ENCODE data around the gene NABP2. TPM values are rescaled to one million over a fixed set of nuclear protein-coding genes. Genes with fewer than 3 reads are reported as not detected.

The NABP2 gene
- 45.6 to 53.5 TPM (median 53.0 TPM) in 3 replicates for polyA plus RNA-seq
- polyA plus RNA-seq (2011; ENCODE audit: low read depth) = 30.6 TPM
- 39.4 and 44.0 TPM in 2 replicates for polyA plus RNA-seq (2011; cell fraction: cytosol; rRNA removed)
- polyA plus RNA-seq (2011; cell fraction: nucleus; rRNA removed) = 11.3 and 13.9 TPM in 2 replicates
- 28.8 and 36.8 TPM in 2 replicates for polyA plus RNA-seq (2012; ENCODE audit: low replicate concordance)
- polyA minus RNA-seq = 16.8 to 27.1 TPM (median 23.0 TPM) in 3 replicates
- polyA minus RNA-seq (2011; cell fraction: cytosol; rRNA and poly(A)+ RNA removed) = 20.3 TPM
- polyA minus RNA-seq (2011; cell fraction: nucleus; rRNA and poly(A)+ RNA removed) = 2.8 and 3.8 TPM in 2 replicates

DNA sequence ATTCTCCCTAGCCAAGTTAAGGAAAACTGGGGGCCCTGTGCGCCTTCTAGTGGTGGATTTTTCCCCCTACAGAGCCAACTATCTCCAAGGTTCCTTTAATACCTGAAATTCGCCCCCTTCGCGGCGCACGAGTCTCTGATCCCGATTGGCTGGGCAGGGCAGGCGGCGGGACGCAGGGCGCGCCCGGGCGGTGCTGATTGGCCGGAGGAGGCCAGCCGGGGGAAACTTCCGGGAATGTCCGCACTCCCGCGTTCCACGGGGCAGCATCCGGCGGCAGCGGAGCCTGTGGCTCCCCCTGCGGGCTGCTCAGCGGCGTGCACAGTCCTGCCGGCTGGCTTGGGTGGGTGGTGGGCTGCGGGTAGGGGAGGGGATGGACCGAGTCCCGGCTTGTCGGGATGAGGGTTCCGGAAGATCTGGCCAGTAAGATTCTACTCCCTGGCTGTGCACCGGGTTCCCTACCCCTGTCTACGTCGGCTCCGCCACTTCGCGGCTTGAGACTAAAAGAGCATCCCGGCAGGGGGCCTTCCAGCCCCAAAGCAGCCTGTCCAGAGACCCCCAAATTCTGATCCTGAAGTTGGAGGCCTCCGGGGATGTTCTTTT, at the start of gene NABP2:
Gene NABP2 (plus strand): TSS at position 241 of the 600 bp plus-strand sequence. CDS start 515 bp downstream, outside the sequence.
- dilution Hi-C loops (cut with MboI; ENCODE audit: extremely low pct_ligation_motif_present, low sequenced_read_pairs) = no loop called here
- H3K9me1 ChIP-seq (ENCODE audit: control insufficient read depth, extremely low read depth, insufficient read depth, low read length) = no peaks in the 10 kb centered on the region
- H3K9me3 ChIP-seq (ENCODE audit: control insufficient read depth, low read depth, low read length) = no peaks in the 10 kb centered on the region
- DNase-seq (ENCODE audit: low read depth, low spot score) (peak; percentile 80), FAIRE-seq (no peak)
- peak within 1 kb of the TSS; percentile 94 for H2AFZ ChIP-seq (ENCODE audit: control insufficient read depth, low read length)
- peak within 1 kb of the TSS; percentile 55 to 94 (median 87) for H3K4me3 ChIP-seq (ENCODE audit: control insufficient read depth in 2 of 3, extremely low read depth in 1 of 3, insufficient read depth in 2 of 3, low read depth in 1 of 3, low read length in 3 of 3)
- peaks cover 0 to 4% of the 10 kb centered on the region in 2 experiments for H3K36me3 ChIP-seq (ENCODE audit: control insufficient read depth in 2 of 2, extremely low read depth in 1 of 2, insufficient read depth in 2 of 2, low read length in 2 of 2)
- no peaks in the 10 kb centered on the region for H3K27me3 ChIP-seq (ENCODE audit: control insufficient read depth, extremely low read depth, insufficient read depth, low read length)
- peaks cover 24% of the 10 kb centered on the region for H3K4me1 ChIP-seq (ENCODE audit: control insufficient read depth, extremely low read depth, insufficient read depth, low read length)
- H3K27ac ChIP-seq (ENCODE audit: control insufficient read depth, insufficient read depth, low read length) = peak within 1 kb of the TSS; percentile 49
- peak within 1 kb of the TSS; percentile 80 for H3K9ac ChIP-seq (ENCODE audit: control insufficient read depth, extremely low read depth, insufficient read depth, low read length)
- peaks cover 24% of the 10 kb centered on the region for H3K79me2 ChIP-seq (ENCODE audit: control insufficient read depth, insufficient read depth, low read length)
- TF ChIP-seq, protein P1, sequence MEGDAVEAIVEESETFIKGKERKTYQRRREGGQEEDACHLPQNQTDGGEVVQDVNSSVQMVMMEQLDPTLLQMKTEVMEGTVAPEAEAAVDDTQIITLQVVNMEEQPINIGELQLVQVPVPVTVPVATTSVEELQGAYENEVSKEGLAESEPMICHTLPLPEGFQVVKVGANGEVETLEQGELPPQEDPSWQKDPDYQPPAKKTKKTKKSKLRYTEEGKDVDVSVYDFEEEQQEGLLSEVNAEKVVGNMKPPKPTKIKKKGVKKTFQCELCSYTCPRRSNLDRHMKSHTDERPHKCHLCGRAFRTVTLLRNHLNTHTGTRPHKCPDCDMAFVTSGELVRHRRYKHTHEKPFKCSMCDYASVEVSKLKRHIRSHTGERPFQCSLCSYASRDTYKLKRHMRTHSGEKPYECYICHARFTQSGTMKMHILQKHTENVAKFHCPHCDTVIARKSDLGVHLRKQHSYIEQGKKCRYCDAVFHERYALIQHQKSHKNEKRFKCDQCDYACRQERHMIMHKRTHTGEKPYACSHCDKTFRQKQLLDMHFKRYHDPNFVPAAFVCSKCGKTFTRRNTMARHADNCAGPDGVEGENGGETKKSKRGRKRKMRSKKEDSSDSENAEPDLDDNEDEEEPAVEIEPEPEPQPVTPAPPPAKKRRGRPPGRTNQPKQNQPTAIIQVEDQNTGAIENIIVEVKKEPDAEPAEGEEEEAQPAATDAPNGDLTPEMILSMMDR (optimal IDR thresholded peaks at IDR 0.05 in 1 of 3, IDR thresholded peaks at IDR 0.05 in 1 of 3, conservative IDR thresholded peaks at IDR 0.05 in 1 of 3; ENCODE audit: extremely low read depth in 1 of 3, insufficient read depth in 2 of 3, low read length in 3 of 3) = peak; percentile 80 to 89 (median 80)
- no peak for TF ChIP-seq EZH2 (IDR thresholded peaks at IDR 0.05; ENCODE audit: low read length)
- no peaks in the 10 kb centered on the region for H4K20me1 ChIP-seq (ENCODE audit: control insufficient read depth, extremely low read depth, insufficient read depth, low read length)
- peak within 1 kb of the TSS; percentile 96 for H3K4me2 ChIP-seq (ENCODE audit: control insufficient read depth, extremely low read depth, insufficient read depth, low read depth, low read length)

DNA sequence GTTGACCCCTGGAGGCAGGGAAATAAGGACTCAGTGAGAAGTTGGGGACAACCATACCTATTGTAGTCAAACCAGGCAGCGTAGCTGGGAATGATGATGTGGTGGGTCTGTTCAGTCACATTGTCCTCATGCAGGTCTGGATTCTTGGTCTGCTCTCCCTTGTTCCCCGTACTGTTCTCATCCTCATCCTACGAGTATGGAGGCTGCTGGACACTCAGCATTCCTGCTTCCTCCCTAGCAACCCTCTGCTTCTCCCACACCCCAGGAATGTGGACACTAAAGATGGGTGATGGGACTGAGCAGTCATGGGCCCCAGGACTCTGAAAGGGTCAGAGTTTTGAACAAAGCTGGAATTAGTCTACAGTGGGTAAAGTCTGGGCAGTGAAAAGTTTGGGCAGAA, 45.8 kb upstream of the NABP2 start:
- no peak overlapping the region for H3K4me2 ChIP-seq (ENCODE audit: control insufficient read depth, extremely low read depth, insufficient read depth, low read depth, low read length)
- H3K9ac ChIP-seq (ENCODE audit: control insufficient read depth, extremely low read depth, insufficient read depth, low read length) = no peak overlapping the region
- H3K4me1 ChIP-seq (ENCODE audit: control insufficient read depth, extremely low read depth, insufficient read depth, low read length) = no peaks in the 10 kb centered on the region
- dilution Hi-C loops (cut with MboI; ENCODE audit: extremely low pct_ligation_motif_present, low sequenced_read_pairs) = loop anchor here (10.0 kb wide), 1 partner anchor 54 kb away; the partner anchor contains the start of gene ESYT1
- DNase-seq (ENCODE audit: low read depth, low spot score) (no peak), FAIRE-seq (no peak)
- H3K4me3 ChIP-seq (ENCODE audit: control insufficient read depth in 2 of 3, extremely low read depth in 1 of 3, insufficient read depth in 2 of 3, low read depth in 1 of 3, low read length in 3 of 3) = no peak overlapping the region
- no peaks in the 10 kb centered on the region for H3K27me3 ChIP-seq (ENCODE audit: control insufficient read depth, extremely low read depth, insufficient read depth, low read length)
- TF ChIP-seq, protein P1 (optimal IDR thresholded peaks at IDR 0.05 in 1 of 3, IDR thresholded peaks at IDR 0.05 in 1 of 3, conservative IDR thresholded peaks at IDR 0.05 in 1 of 3; ENCODE audit: extremely low read depth in 1 of 3, insufficient read depth in 2 of 3, low read length in 3 of 3) = no peak
- TF ChIP-seq EZH2 (IDR thresholded peaks at IDR 0.05; ENCODE audit: low read length) = no peak
- no peak overlapping the region for H3K27ac ChIP-seq (ENCODE audit: control insufficient read depth, insufficient read depth, low read length)
- H4K20me1 ChIP-seq (ENCODE audit: control insufficient read depth, extremely low read depth, insufficient read depth, low read length) = no peaks in the 10 kb centered on the region
- no peaks in the 10 kb centered on the region for H3K9me1 ChIP-seq (ENCODE audit: control insufficient read depth, extremely low read depth, insufficient read depth, low read length)
- no peaks in the 10 kb centered on the region for H3K9me3 ChIP-seq (ENCODE audit: control insufficient read depth, low read depth, low read length)
- H2AFZ ChIP-seq (ENCODE audit: control insufficient read depth, low read length) = no peak overlapping the region
- no peaks in the 10 kb centered on the region for H3K79me2 ChIP-seq (ENCODE audit: control insufficient read depth, insufficient read depth, low read length)
- H3K36me3 ChIP-seq (ENCODE audit: control insufficient read depth in 2 of 2, extremely low read depth in 1 of 2, insufficient read depth in 2 of 2, low read length in 2 of 2) = peaks cover 41% of the 10 kb centered on the region in 2 experiments

Measured in keratinocyte (primary cell).